Neural progenitor cell (in vitro differentiated cells): Measurements from ENCODE around the gene DNMT3A.

Experiments used
- EZH2phosphoT487 ChIP-seq: fragments of 200-600 bp; sonication (generic); IDR thresholded peaks from 2 replicates; pipeline ENCODE4 v1.6.1; 2017; ENCODE audit warnings: antibody characterized with exemption
- TF ChIP-seq, protein P1 (sequence below): fragments of 200-600 bp; sonication (generic); IDR thresholded peaks from 2 replicates; pipeline ENCODE4 v1.5.1; 2017; ENCODE audit warnings: antibody characterized with exemption, mild to moderate bottlenecking

DNA sequence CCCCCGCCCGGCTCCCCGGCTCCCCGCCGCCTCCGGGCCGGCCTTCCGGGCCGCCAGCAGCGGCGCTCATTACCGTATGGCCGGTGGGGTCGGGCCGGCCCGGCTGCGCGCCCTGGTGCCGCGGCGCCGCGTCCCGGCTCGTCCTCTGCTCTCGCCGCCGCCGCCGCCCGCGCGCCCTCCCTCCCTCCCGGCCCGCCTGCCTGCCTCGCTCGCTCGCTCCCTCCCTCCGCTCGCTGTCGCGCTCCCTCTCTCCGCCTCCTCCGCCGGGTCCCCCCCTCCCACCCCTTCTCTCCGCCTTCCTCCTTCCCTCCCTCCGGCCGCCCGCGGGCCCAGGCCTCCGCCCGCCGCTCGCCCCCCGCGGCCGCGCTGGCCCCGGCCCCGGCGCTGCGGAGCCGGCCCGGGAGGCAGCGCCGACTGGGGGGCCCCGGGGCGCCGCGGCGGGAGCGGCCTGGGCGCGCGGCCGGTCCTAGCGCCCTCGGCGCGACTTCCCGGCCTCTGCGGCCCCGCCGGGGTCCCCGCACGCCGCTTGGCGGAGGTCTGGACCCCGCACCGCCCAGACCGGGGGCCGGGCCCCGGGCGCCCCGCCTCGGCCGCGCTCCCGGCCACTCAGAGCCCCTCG is at the start of gene DNMT3A:
- TF ChIP-seq, protein P1, sequence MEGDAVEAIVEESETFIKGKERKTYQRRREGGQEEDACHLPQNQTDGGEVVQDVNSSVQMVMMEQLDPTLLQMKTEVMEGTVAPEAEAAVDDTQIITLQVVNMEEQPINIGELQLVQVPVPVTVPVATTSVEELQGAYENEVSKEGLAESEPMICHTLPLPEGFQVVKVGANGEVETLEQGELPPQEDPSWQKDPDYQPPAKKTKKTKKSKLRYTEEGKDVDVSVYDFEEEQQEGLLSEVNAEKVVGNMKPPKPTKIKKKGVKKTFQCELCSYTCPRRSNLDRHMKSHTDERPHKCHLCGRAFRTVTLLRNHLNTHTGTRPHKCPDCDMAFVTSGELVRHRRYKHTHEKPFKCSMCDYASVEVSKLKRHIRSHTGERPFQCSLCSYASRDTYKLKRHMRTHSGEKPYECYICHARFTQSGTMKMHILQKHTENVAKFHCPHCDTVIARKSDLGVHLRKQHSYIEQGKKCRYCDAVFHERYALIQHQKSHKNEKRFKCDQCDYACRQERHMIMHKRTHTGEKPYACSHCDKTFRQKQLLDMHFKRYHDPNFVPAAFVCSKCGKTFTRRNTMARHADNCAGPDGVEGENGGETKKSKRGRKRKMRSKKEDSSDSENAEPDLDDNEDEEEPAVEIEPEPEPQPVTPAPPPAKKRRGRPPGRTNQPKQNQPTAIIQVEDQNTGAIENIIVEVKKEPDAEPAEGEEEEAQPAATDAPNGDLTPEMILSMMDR = no peak
- TF ChIP-seq EZH2phosphoT487 = no peak
